Left lobe of liver (tissue), 2 donors: ENCODE data around the gene EGFL6. TPM values are rescaled to one million over a fixed set of nuclear protein-coding genes. Genes with fewer than 3 reads are reported as not detected.
"Not testable (repeated sequence)": the region's sequence is repeated elsewhere in the genome, so short reads cannot be mapped to it uniquely, and the experiment has no call there.

Experiments
- ATAC-seq: fragments of 200-7000 bp; cut with Tn5 transposase; one replicate; pipeline ENCODE4 v1.9.1; 2020; ENCODE audit warnings: mild to moderate bottlenecking, moderate library complexity
- DNase-seq: peaks from one replicate; pipeline ENCODE4 v3.0.0-alpha.2; 2020; ENCODE audit warnings: low spot score
- total RNA-seq: library from RNA; stranded (reverse); gene quantifications from one replicate; pipeline ENCODE4 v1.2.1, GENCODE V29; 2021
- donor health status: DM: no; HTN: no; CAD: no; lungs with moderate emphysema.
- donor health status: DM: no; HTN: yes; CAD: no.

EGFL6 gene
- total RNA-seq, 1 donor from 2014 or later, result not detected

GRCh38 chrX:13590914-13591313 is 21.5 kb downstream of the EGFL6 start:
- no peak for ATAC-seq
- no peak for DNase-seq

GRCh38 chrX:13597874-13598273 is 28.5 kb downstream of the EGFL6 start:
- no peak for ATAC-seq

GRCh38 chrX:13598877-13599276 is 29.5 kb downstream of the EGFL6 start:
- ATAC-seq (peak; percentile 64), DNase-seq (no peak)

More at GRCh38 chrX:13597874-13598273, 28.5 kb downstream of the EGFL6 start:
- no peak for DNase-seq

GRCh38 chrX:13599491-13599890 is 30.1 kb downstream of the EGFL6 start:
- no peak for ATAC-seq
- no peak for DNase-seq

- ATAC-seq (no peak), DNase-seq (no peak)
These were observed 36.2 kb downstream of the EGFL6 start for GRCh38 chrX:13605611-13606010.

- DNase-seq, result no peak
- no peak for ATAC-seq
These were observed 38.1 kb downstream of the EGFL6 start for GRCh38 chrX:13607331-13607995.

GRCh38 chrX:13607996-13608365 is 38.6 kb downstream of the EGFL6 start:
- ATAC-seq, result no peak
- DNase-seq, result no peak

GRCh38 chrX:13614154-13614553 is 44.8 kb downstream of the EGFL6 start:
- no peak for ATAC-seq

GRCh38 chrX:13620207-13620606 is 50.8 kb downstream of the EGFL6 start:
- ATAC-seq, result no peak

More at GRCh38 chrX:13614154-13614553, 44.8 kb downstream of the EGFL6 start:
- DNase-seq, result no peak

GRCh38 chrX:13622401-13622964 is 53.1 kb downstream of the EGFL6 start:
- ATAC-seq, result no peak

More at GRCh38 chrX:13620207-13620606, 50.8 kb downstream of the EGFL6 start:
- DNase-seq, result no peak

GRCh38 chrX:13627306-13627705 is 57.9 kb downstream of the EGFL6 start:
- ATAC-seq (no peak), DNase-seq (no peak)

More at GRCh38 chrX:13622401-13622964, 53.1 kb downstream of the EGFL6 start:
- DNase-seq, result no peak

GRCh38 chrX:13637224-13637623 is 67.8 kb downstream of the EGFL6 start:
- DNase-seq, result not testable (repeated sequence)

GRCh38 chrX:13638021-13638420 is 68.6 kb downstream of the EGFL6 start:
- ATAC-seq (no peak), DNase-seq (no peak)

More at GRCh38 chrX:13637224-13637623, 67.8 kb downstream of the EGFL6 start:
- not testable (repeated sequence) for ATAC-seq

- ATAC-seq, result no peak
- DNase-seq, result no peak
These were observed 69.4 kb downstream of the EGFL6 start for GRCh38 chrX:13638826-13639225.

GRCh38 chrX:13641684-13642083 is 72.3 kb downstream of the EGFL6 start:
- not testable (repeated sequence) for ATAC-seq, DNase-seq

GRCh38 chrX:13645464-13646153 is 76.2 kb downstream of the EGFL6 start:
- DNase-seq, result no peak
- no peak for ATAC-seq

- DNase-seq (peak; percentile 47), ATAC-seq (peak; percentile 89)
These were observed 76.8 kb downstream of the EGFL6 start for GRCh38 chrX:13646154-13646549.

- ATAC-seq (no peak), DNase-seq (no peak)
These were observed 78.4 kb downstream of the EGFL6 start for GRCh38 chrX:13647709-13648212.

GRCh38 chrX:13648336-13648735 is 78.9 kb downstream of the EGFL6 start:
- not testable (repeated sequence) for ATAC-seq, DNase-seq

- ATAC-seq (no peak), DNase-seq (no peak)
These were observed 80.4 kb downstream of the EGFL6 start for GRCh38 chrX:13649838-13650237.

- ATAC-seq (no peak), DNase-seq (no peak)
These were observed 80.9 kb downstream of the EGFL6 start for GRCh38 chrX:13650318-13650717.

- no peak for ATAC-seq
- no peak for DNase-seq
These were observed 81.7 kb downstream of the EGFL6 start for GRCh38 chrX:13651150-13651549.
